Liver (tissue), 9 donors: ENCODE data around the gene RNASE8. TPM values are rescaled to one million over a fixed set of nuclear protein-coding genes. Genes with fewer than 3 reads are reported as not detected.

Experiments
- DNase-seq: peaks from one replicate; pipeline ENCODE4 v3.0.0-alpha.2; 2017; ENCODE audit warnings: low spot score
- H3K27ac ChIP-seq, 2 donors: one replicate each; pipeline ENCODE4 v1.7.0; 2013; ENCODE audit warnings: inconsistent platforms in 2 of 2, low read length in 2 of 2, control low read depth in 1 of 2, low read depth in 1 of 2, mild to moderate bottlenecking in 1 of 2
- H3K27me3 ChIP-seq, 4 donors: one replicate each; pipeline versions ENCODE4 v1.6.1 to v1.7.0; 2013; ENCODE audit warnings: low read length in 3 of 4, inconsistent platforms in 1 of 4, mild to moderate bottlenecking in 1 of 4, moderate library complexity in 1 of 4; ENCODE audit not compliant: control insufficient read depth in 4 of 4, insufficient read depth in 4 of 4
- H3K36me3 ChIP-seq, 4 donors: one replicate each; pipeline versions ENCODE4 v1.6.1 to v1.7.0; 2013; ENCODE audit warnings: low read length in 3 of 4, mild to moderate bottlenecking in 3 of 4, low read depth in 1 of 4, moderate library complexity in 1 of 4; ENCODE audit not compliant: control insufficient read depth in 4 of 4, insufficient read depth in 3 of 4
- H3K4me1 ChIP-seq, 4 donors: one replicate each; pipeline versions ENCODE4 v1.6.1 to v1.7.0; 2013; ENCODE audit warnings: low read length in 3 of 4, mild to moderate bottlenecking in 3 of 4, moderate library complexity in 1 of 4; ENCODE audit not compliant: control insufficient read depth in 4 of 4, insufficient read depth in 4 of 4
- H3K4me3 ChIP-seq, 3 donors: one replicate each; pipeline versions ENCODE4 v1.6.1 to v1.7.0; 2013; ENCODE audit warnings: low read length in 3 of 3, control low read depth in 1 of 3, low read depth in 1 of 3, mild to moderate bottlenecking in 1 of 3
- H3K9ac ChIP-seq, 2 donors: one replicate each; pipeline ENCODE4 v1.7.0; 2013; ENCODE audit warnings: low read length in 2 of 2, mild to moderate bottlenecking in 2 of 2, moderate library complexity in 2 of 2, control low read depth in 1 of 2, low read depth in 1 of 2
- H3K9me3 ChIP-seq, 4 donors: one replicate each; pipeline versions ENCODE4 v1.6.1 to v1.7.0; 2013; ENCODE audit warnings: low read length in 3 of 4; ENCODE audit not compliant: control insufficient read depth in 4 of 4
- ATF3 ChIP-seq: IDR thresholded peaks from 2 replicates; pipeline ENCODE4 v1.6.1; 2016; ENCODE audit warnings: antibody characterized with exemption
- CTCF ChIP-seq: fragments of 150-350 bp; IDR thresholded peaks from 2 replicates; pipeline ENCODE4 v1.5.1; 2017; ENCODE audit warnings: improper control_type of control experiment, low read depth, low read length; ENCODE audit not compliant: missing input control
- GABPA ChIP-seq, 2 donors: IDR thresholded peaks in 1 of 2; conservative IDR thresholded peaks in 1 of 2; 2 replicates each; pipeline ENCODE4 v1.6.1; 2016; ENCODE audit warnings: antibody characterized with exemption in 2 of 2, mild to moderate bottlenecking in 1 of 2, moderate library complexity in 1 of 2
- HNF4G ChIP-seq: IDR thresholded peaks from 2 replicates; pipeline ENCODE4 v1.6.1; 2016; ENCODE audit warnings: antibody characterized with exemption
- JUND ChIP-seq, 2 donors: IDR thresholded peaks; 2 replicates each; pipeline ENCODE4 v1.6.1; 2016; ENCODE audit warnings: antibody characterized with exemption in 2 of 2
- RAD21 ChIP-seq, 2 donors: IDR thresholded peaks; 2 replicates each; pipeline ENCODE4 v1.6.1; 2016; ENCODE audit warnings: antibody characterized with exemption in 2 of 2, mild to moderate bottlenecking in 2 of 2
- RXRA ChIP-seq, 2 donors: IDR thresholded peaks; 2 replicates each; pipeline ENCODE4 v1.6.1; 2017 to 2018; ENCODE audit warnings: antibody characterized with exemption in 2 of 2, mild to moderate bottlenecking in 1 of 2
- SP1 ChIP-seq: IDR thresholded peaks from 2 replicates; pipeline ENCODE4 v1.6.1; 2018; ENCODE audit warnings: antibody characterized with exemption, mild to moderate bottlenecking
- ZBTB33 ChIP-seq: IDR thresholded peaks from 2 replicates; pipeline ENCODE4 v1.6.1; 2016; ENCODE audit warnings: antibody characterized with exemption
- whole genome bisulfite sequencing: extraction: QIAGEN DNeasy Blood & Tissue Kit; methylation state at CpG from one replicate; pipeline ENCODE4 v1.1.7; 2013; 5-methylcytosine and 5-hydroxymethylcytosine counted together
- polyA plus RNA-seq, 2 donors: library from polyadenylated mRNA; stranded (reverse) in 1 of 2; unstranded in 1 of 2; fragments of 200-250 nt in 1 of 2; fragments of >200 nt in 1 of 2; fragmentation: Nextera tagmentation in 1 of 2; extraction: Ambion mirVana in 1 of 2; gene quantifications; one replicate each; pipeline versions ENCODE4 v1.2.1 to v1.2.3, GENCODE V29; 2013 to 2015
- total RNA-seq, 2 donors: library from RNA; depleted of rRNA; stranded (reverse); fragments of >200 nt; gene quantifications; one replicate each; pipeline ENCODE4 v1.2.3, GENCODE V29; 2014
- donor health status: healthy.
- donor health status: healthy.
- donor health status: healthy.
- donor health status: healthy.
- donor health status: healthy.

RNASE8 gene
- total and polyA plus RNA-seq, 4 donors = not detected

- no peak overlapping the region for H3K4me3 ChIP-seq
- H3K27me3 ChIP-seq = no peaks in the 10 kb centered on the region
- no peak for DNase-seq
- no peak overlapping the region for H3K27ac ChIP-seq
- H3K9me3 ChIP-seq = no peaks in the 10 kb centered on the region
- peak overlapping the region in 1 of 2 donors; percentile 37 for H3K9ac ChIP-seq
- 69% methylated on average over 7 of the region's 7 CpGs for WGBS
- TF ChIP-seq CTCF (peak; percentile 6), HNF4G (no peak), JUND (IDR thresholded peaks at IDR 0.05) (no peak), RAD21 (IDR thresholded peaks at IDR 0.05) (peak; percentile 63 to 73), GABPA (IDR thresholded peaks at IDR 0.05 in 1 of 2, conservative IDR thresholded peaks at IDR 0.05 in 1 of 2) (no peak), ZBTB33 (no peak), RXRA (IDR thresholded peaks at IDR 0.05) (no peak)
- no peaks in the 10 kb centered on the region for H3K36me3 ChIP-seq
- peaks cover 11 to 65% (median 51%) of the 10 kb centered on the region in 4 donors for H3K4me1 ChIP-seq
Measured at GRCh38 chr14:21066882-21067502, 9.4 kb downstream of the RNASE8 start.

- H3K4me3 ChIP-seq = peak overlapping the region in 1 of 3 donors; percentile 83
- no peak for DNase-seq
- H3K9me3 ChIP-seq = no peaks in the 10 kb centered on the region
- no peak overlapping the region for H3K9ac ChIP-seq
- H3K27ac ChIP-seq = peak overlapping the region; percentile 61 to 73
- H3K36me3 ChIP-seq = peaks cover 0 to 4% (median 0%) of the 10 kb centered on the region in 4 donors
- no peaks in the 10 kb centered on the region for H3K27me3 ChIP-seq
- TF ChIP-seq SP1 (no peak), RAD21 (IDR thresholded peaks at IDR 0.05) (peak; percentile 79 to 86), CTCF (peak; percentile 64), ATF3 (no peak)
- WGBS = 20% methylated on average over 45 of the region's 45 CpGs
- H3K4me1 ChIP-seq = peaks cover 11 to 59% (median 46%) of the 10 kb centered on the region in 4 donors
Measured at GRCh38 chr14:21068521-21069387, 11.1 kb downstream of the RNASE8 start.
